ENCODE measurements around the gene DCK. TPM values are rescaled to one million over a fixed set of nuclear protein-coding genes. Genes with fewer than 3 reads are reported as not detected.

DCK gene
- total RNA-seq, 1 experiment from 2014 or later = 13.7 TPM

DNA sequence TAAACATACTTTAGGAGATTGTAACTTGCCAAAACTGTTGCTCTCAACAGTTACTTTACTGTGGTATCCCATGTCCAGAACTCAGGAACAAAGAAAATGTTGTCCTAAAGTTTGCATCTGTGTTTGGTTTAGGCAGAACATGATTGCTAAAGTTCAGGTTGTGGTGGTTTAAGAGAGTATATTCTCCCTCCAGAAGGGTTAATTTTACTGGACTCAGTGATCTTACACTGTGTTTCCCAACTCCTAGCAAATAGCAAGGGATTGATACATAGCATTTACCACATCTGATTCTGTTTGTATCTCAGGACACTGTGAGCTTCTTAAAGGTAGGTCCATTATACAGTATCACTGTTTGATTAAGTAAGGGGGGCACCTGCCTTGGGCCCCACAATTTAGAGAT is 13.3 kb upstream of the DCK start:
- Histone ChIP-seq H3K79me2 (ENCODE audit: insufficient read depth, low read length) (no peaks in the 10 kb centered on the region), H2BK5ac (ENCODE audit: insufficient read length, low read length) (no peak overlapping the region), H3K27ac (ENCODE audit: insufficient read length, low read depth, low read length) (no peak overlapping the region), H2BK20ac (ENCODE audit: low read depth, low read length, poor library complexity, severe bottlenecking) (no peak overlapping the region), H2AFZ (ENCODE audit: low read length) (no peak overlapping the region), H3K79me1 (ENCODE audit: insufficient read depth, low read depth, low read length, poor library complexity, severe bottlenecking) (no peaks in the 10 kb centered on the region), H3K23ac (ENCODE audit: insufficient read length, low read depth, low read length) (no peak overlapping the region), H3T11ph (ENCODE audit: low read length) (no peak overlapping the region), H3K9ac (ENCODE audit: extremely low read depth, insufficient read length, low read length) (no peak overlapping the region), H4K20me1 (ENCODE audit: control insufficient read depth, insufficient read depth, insufficient read length) (no peaks in the 10 kb centered on the region), H3K56ac (ENCODE audit: insufficient read length, low read depth, low read length) (no peak overlapping the region), H3K4me2 (ENCODE audit: insufficient read depth, insufficient read length, low read length) (no peak overlapping the region), H2BK15ac (ENCODE audit: low read depth, low read length) (no peak overlapping the region), H3K9me3 (ENCODE audit: control insufficient read depth, low read depth, low read length) (no peaks in the 10 kb centered on the region), H4K5ac (ENCODE audit: insufficient read length, low read depth, low read length) (no peak overlapping the region), H3K4ac (ENCODE audit: low read depth, low read length) (no peak overlapping the region), H3K27me3 (ENCODE audit: insufficient read depth, low read length) (no peaks in the 10 kb centered on the region), H4K91ac (ENCODE audit: insufficient read length, low read depth, low read length) (no peak overlapping the region), H3K23me2 (ENCODE audit: insufficient read length, low read depth, low read length, poor library complexity, severe bottlenecking) (no peaks in the 10 kb centered on the region), H2BK12ac (ENCODE audit: insufficient read length, low read depth, low read length) (no peak overlapping the region), H3K4me1 (ENCODE audit: insufficient read depth, low read length) (peaks cover 3% of the 10 kb centered on the region; the same call in 1 of the 2 replicates), H2AK5ac (ENCODE audit: insufficient read length, low read length) (no peak overlapping the region), H3K14ac (ENCODE audit: insufficient read depth, low read length) (no peak overlapping the region), H4K8ac (replicated peaks; ENCODE audit: insufficient read length, low read depth, low read length) (no peak overlapping the region), H3K18ac (ENCODE audit: insufficient read length, low read depth, low read length) (no peak overlapping the region), H2BK120ac (ENCODE audit: low read depth, low read length, poor library complexity, severe bottlenecking) (no peak overlapping the region)
- H3K27me3 Mint-ChIP-seq (ENCODE audit: low read depth) = no peaks in the 10 kb centered on the region
- TF ChIP-seq, protein P1, sequence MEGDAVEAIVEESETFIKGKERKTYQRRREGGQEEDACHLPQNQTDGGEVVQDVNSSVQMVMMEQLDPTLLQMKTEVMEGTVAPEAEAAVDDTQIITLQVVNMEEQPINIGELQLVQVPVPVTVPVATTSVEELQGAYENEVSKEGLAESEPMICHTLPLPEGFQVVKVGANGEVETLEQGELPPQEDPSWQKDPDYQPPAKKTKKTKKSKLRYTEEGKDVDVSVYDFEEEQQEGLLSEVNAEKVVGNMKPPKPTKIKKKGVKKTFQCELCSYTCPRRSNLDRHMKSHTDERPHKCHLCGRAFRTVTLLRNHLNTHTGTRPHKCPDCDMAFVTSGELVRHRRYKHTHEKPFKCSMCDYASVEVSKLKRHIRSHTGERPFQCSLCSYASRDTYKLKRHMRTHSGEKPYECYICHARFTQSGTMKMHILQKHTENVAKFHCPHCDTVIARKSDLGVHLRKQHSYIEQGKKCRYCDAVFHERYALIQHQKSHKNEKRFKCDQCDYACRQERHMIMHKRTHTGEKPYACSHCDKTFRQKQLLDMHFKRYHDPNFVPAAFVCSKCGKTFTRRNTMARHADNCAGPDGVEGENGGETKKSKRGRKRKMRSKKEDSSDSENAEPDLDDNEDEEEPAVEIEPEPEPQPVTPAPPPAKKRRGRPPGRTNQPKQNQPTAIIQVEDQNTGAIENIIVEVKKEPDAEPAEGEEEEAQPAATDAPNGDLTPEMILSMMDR (conservative IDR thresholded peaks at IDR 0.05) = no peak
- H3K27ac Mint-ChIP-seq = no peak overlapping the region; a peak in 1 of 7 replicates
- no peaks in the 10 kb centered on the region for H3K9me3 Mint-ChIP-seq
- no peak for DNase-seq
- peaks cover 2 to 11% (median 9%) of the 10 kb centered on the region in 3 experiments; a peak in 4 of 7 replicates for H3K36me3 Mint-ChIP-seq (ENCODE audit: insufficient read depth in 1 of 3, low read depth in 3 of 3)
- no peaks in the 10 kb centered on the region for H3K4me1 Mint-ChIP-seq
- H3K4me3 Mint-ChIP-seq = no peak overlapping the region

All from H9 (cell line).